Stimulated activated CD8-positive, alpha-beta memory T cell treated with anti-CD3 and anti-CD28 coated beads, Interleukin-2, amount 100 ng/mL, for 48 hours (primary cell): Measurements from ENCODE around the gene PTPRN2.
A peak's percentile ranks its signal among the peaks of the same experiment; 100 is the strongest.
"Not testable (repeated sequence)": the region's sequence is repeated elsewhere in the genome, so short reads cannot be mapped to it uniquely, and the experiment has no call there.

Source experiments
- DNase-seq, 2 donors: peaks; one replicate each; pipeline ENCODE4 v3.0.0-alpha.2; 2020; ENCODE audit warnings: low read depth in 2 of 2

The PTPRN2 gene

GRCh38 chr7:158550886-158551452 lies 36.7 kb downstream of the PTPRN2 start:
- DNase-seq = no peak

- no peak for DNase-seq
These were observed 37.3 kb downstream of the PTPRN2 start for GRCh38 chr7:158550394-158550700.

GRCh38 chr7:158549616-158550393 lies 37.8 kb downstream of the PTPRN2 start:
- no peak for DNase-seq

GRCh38 chr7:158549176-158549615 lies 38.4 kb downstream of the PTPRN2 start:
- no peak for DNase-seq

- DNase-seq = no peak
These were observed 38.9 kb downstream of the PTPRN2 start for GRCh38 chr7:158548726-158549125.

- no peak for DNase-seq
These were observed 39.8 kb downstream of the PTPRN2 start for GRCh38 chr7:158547817-158548216.

GRCh38 chr7:158546626-158547025 lies 41.0 kb downstream of the PTPRN2 start:
- no peak for DNase-seq

GRCh38 chr7:158546214-158546613 lies 41.4 kb downstream of the PTPRN2 start:
- DNase-seq = no peak

GRCh38 chr7:158544708-158545107 lies 42.9 kb downstream of the PTPRN2 start:
- DNase-seq = no peak

- DNase-seq = no peak
These were observed 43.8 kb downstream of the PTPRN2 start for GRCh38 chr7:158543840-158544239.

GRCh38 chr7:158542651-158543566 lies 44.7 kb downstream of the PTPRN2 start:
- DNase-seq = no peak

GRCh38 chr7:158541346-158542010 lies 46.1 kb downstream of the PTPRN2 start:
- peak in 1 of 2 donors; percentile 5 for DNase-seq

GRCh38 chr7:158539711-158540146 lies 47.9 kb downstream of the PTPRN2 start:
- DNase-seq = no peak

- no peak for DNase-seq
These were observed 49.3 kb downstream of the PTPRN2 start for GRCh38 chr7:158538156-158538946.

GRCh38 chr7:158537516-158537882 lies 50.1 kb downstream of the PTPRN2 start:
- no peak for DNase-seq

- DNase-seq = no peak
These were observed 50.6 kb downstream of the PTPRN2 start for GRCh38 chr7:158536871-158537515.

GRCh38 chr7:158535079-158535478 lies 52.5 kb downstream of the PTPRN2 start:
- no peak for DNase-seq

- DNase-seq = no peak
These were observed 53.0 kb downstream of the PTPRN2 start for GRCh38 chr7:158534598-158534997.

GRCh38 chr7:158534134-158534515 lies 53.5 kb downstream of the PTPRN2 start:
- DNase-seq = not testable (repeated sequence)

GRCh38 chr7:158533386-158534133 lies 54.1 kb downstream of the PTPRN2 start:
- DNase-seq = no peak
